ENCODE data around the gene CLEC2L.

DNA sequence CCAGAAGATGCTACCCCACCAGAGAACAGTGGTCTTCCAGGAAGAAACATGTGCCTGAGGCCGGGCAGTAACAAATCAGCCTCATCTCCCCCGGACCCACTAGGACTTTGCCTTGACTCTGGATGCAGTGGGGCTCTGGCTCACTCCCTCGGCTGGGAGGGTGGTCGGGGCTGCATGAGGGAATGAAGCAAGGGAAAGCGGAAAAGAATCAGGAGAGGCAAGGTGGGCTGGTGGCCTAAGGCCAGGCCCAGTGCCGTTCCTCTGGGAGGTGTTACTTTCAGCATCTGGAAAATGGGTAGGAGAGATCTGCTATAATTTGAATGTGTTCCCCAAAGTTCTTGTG, 51.8 kb downstream of the CLEC2L start:
- TF ChIP-seq, protein P1, sequence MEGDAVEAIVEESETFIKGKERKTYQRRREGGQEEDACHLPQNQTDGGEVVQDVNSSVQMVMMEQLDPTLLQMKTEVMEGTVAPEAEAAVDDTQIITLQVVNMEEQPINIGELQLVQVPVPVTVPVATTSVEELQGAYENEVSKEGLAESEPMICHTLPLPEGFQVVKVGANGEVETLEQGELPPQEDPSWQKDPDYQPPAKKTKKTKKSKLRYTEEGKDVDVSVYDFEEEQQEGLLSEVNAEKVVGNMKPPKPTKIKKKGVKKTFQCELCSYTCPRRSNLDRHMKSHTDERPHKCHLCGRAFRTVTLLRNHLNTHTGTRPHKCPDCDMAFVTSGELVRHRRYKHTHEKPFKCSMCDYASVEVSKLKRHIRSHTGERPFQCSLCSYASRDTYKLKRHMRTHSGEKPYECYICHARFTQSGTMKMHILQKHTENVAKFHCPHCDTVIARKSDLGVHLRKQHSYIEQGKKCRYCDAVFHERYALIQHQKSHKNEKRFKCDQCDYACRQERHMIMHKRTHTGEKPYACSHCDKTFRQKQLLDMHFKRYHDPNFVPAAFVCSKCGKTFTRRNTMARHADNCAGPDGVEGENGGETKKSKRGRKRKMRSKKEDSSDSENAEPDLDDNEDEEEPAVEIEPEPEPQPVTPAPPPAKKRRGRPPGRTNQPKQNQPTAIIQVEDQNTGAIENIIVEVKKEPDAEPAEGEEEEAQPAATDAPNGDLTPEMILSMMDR (IDR thresholded peaks at IDR 0.05; ENCODE audit: insufficient read depth, low read length, poor library complexity, severe bottlenecking), result no peak
- TF ChIP-seq EZH2phosphoT487 (conservative IDR thresholded peaks at IDR 0.05; ENCODE audit: low read length), result no peak
